Medulla oblongata (tissue), 1 donor: Measurements from ENCODE around the gene FLT1.

Experiments
- DNase-seq: peaks from one replicate; pipeline ENCODE4 v3.0.0-alpha.2; 2015; ENCODE audit errors: extremely low spot score

The FLT1 gene

DNA sequence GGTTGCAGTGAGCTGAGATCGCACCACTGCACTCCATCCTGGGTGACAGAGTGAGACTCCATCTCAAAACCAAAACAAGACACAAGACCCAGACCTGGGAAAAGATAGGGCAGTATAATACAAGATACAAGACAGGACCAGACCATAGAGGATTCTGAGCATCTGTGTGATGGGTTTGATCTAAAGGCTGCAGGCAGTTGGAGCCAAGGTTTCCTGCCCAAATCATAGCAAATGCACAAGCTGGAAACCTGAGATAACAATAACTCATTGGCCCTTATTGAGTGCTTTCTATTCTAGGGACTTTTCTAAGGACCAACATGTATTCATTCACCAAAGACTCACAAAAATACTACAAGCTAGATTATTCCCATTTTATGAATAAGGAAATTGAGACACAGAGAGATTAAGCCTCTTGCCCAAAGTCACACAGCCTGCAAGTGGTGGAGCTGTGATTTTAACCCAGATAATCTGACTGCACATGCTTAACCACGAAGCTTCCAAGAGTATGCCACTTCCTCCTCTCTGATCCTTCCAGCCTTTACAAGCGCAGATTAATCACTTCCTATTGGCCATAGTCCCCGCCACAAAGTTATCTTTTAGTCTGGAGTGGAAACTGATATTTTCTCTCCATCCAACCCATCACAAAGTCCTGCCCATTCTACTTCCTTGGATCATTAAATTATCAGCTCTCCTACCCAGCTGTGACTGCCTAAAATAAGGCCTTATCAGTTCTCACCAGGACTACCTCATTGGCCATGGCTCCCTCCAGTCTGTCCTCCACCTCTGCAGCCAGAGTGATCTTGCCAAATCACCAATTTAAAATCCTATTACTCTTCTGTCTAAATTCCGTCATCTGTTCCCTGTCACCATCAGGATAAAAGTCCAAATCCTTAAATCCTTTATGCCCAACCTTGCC, 147.2 kb downstream of the FLT1 start:
- no peak for DNase-seq

DNA sequence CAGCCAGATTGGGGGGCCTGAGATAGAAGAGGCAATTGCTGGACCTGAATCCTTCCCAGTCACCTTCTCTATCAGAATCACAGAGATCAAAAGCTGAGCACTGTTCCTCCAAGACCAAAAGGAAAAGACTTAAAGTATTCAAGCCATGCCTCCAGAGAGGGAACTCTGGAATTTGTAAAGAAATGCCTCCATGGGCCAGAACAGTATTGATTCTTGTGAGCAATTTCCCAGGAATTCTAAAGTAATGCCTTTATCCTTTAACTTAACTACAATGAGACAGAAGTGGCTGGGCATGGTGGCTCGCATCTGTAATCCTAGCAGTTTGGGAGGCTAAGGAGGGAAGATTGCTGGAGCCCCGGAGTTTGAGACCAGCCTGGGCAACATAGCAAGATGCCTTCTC, 148.8 kb downstream of the FLT1 start:
- no peak for DNase-seq

DNA sequence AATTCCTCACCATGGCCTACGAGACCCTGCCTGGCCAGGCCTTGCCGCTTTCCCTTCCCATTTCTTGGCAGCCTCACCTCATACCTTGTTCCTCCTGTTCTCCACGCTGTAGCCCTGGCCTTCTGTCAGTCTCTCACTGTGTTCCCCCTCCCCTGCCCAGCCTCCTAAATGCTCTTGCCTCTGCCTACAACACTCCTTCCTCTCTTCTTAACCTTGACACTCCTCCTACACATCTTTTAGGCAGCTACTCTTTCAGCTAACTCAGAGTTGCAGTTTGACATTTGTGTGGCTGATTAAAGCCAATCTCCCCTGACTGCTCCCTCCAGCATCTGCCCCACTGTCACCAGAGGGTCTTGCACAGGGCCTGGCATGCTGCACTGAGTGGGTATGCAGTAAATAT, 150.8 kb downstream of the FLT1 start:
- DNase-seq: no peak

DNA sequence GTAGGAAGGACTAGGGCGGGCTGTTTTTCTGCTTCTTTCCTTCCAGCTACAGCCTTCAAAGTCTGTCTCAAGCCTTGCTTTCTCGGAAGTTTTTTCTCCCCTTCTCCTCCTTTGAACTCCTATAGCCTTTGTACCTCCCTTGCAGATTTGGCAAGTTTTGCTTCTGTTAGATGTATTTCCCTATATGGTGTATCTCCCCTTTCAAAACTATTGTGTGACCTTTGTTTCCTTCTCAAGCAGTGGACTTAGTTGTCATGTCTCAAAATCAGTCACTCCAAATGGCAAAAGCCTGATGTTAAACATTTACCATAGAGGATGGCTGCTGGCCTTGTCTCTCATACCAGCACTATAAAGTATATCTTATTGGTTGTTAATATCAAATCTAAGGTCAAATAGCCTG, 152.7 kb downstream of the FLT1 start:
- DNase-seq: no peak

DNA sequence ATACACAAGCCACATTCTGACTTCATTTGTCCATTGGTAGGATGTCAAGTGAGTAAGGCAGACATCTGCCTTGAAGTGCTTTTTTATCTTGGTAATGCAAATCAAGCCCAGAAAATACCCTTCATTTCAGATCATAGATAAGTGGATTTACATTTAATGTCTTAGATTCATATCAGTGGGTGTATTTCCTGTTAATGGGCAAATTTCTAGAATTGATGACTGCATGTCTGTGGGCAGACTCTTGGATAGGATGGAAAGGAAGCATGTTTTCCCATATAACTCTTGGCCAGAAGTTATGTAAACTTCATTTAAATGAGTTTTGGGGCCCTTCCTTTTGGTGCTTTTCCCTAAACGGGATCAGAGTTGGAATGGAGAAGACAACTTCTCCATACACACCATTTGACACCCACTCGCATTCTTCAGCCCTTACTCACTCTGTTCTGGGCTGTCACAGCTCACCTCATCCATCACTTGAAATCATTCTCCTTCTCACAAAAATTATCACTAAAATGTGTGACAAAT, 154.6 kb downstream of the FLT1 start:
- no peak for DNase-seq

DNA sequence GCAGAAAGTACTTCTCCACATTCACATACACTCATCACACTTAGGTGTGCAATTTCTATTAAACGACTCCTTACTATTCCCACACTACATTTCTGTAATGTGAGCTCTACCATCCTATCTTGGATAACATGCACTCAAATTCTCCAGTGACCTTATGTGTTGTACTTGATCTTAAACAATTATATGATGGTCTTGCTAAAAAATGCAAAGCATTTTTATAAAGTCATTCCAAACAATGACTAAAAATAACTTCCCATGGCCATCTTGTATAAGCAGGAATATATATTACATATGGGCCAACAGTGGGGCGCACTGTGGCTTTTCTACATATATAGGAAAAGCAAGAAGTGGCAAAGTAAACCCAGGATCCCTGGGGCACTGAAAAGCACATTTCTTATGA, 155.5 kb downstream of the FLT1 start:
- no peak for DNase-seq

DNA sequence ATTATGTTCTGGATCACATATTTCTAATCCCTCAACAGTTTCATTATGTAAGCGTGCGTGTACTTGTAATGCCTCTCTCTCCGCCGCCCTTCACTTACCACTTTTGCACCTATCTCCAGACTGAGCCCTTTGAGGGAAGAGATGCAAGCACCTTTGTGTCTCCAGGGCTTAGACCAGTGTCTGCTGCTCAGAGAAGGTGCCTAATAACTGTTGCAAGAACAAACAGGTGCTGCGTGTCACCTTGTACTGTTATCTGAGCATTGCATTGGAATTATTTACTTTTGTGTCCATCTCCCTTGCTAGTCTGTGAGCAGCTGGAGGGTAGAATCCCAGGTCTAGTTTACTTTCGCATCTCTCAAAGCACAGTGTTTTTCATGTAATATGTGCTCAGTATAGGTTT, 156.2 kb downstream of the FLT1 start:
- no peak for DNase-seq

DNA sequence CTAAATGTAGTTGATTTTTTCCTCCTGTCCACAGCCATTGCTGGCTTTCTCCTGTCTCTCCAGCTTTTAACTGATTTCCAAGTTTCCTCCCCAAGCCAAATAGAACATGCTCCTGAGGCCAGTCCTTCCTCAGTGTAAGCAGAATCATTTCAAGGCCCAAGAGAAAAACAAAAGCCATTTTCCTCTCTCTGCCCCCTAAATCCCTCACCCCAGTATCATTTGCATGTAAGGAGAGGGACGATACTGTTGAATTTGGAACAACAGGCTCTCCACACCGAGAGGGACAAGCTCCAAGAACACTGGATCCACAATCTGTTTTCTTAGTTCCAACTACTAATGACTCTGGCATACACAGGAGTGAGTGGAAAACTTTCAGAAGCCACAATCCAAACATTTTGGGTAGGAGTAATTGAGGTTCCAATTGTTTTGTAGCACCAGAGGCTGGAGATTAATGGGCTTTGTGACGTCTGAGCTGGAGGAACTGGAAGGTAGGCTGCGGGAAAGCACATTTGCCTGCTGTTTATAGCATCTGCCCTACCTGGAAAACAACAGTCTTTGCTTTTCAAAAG, 156.8 kb downstream of the FLT1 start:
- no peak for DNase-seq

DNA sequence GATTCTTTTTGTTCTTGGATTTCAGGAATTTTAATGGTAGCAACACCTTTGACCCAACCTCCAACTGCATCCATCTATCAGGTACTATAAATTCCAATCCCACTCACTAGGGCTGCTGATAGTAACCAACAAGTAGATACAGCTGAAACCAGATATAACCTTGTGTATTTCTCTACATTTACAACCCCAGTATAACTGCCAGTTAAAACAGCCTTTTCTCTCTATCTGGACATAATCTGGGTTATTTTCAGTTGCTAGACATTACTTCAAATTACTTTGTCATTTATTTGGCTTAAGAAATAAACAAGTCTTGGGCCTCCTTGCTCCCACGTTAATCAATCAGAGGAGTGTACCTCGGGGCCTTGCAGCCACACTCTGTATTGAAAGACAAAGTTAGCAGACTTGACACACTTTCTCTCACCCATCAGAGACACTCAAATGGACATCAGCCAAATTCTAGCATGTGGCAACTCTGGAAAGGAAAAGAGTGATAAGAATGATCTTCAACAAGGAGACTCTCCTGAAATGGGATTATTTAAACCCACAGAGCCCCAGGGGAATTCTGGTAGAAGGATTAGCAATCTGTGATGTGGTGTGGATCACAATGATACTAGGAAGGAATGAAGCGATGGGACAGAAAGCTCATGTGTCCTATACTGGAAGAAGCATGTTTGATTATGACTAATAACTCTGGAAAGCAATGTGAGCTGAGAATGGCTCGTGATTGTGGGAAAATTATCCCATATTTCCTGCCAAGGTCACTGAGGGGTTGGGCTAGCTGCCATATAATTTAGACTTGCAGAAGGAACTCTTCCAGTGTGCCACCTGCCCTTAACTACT, 157.5 kb downstream of the FLT1 start:
- DNase-seq: no peak

DNA sequence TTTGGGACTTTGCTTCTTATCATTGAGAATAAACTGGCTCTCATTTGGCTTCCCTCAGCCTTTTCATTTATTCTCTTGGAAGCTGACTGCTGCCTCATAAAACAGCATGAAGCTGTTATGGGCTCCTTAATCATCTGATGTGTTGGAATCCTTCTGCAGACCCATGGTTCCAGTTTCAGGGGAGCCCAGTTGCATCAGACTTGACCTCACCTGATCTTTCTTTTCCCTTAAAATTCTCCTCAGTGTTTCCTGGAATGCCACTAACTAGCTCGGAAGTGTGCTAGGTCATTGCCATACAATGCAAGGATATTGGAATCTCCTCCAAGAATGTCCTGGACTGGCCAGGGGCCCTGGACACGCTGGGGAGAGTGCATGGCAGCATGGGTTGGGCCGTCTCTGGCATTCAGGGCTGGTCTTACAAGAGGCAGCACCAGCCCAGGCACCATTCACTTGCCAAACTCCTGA, 158.7 kb downstream of the FLT1 start:
- DNase-seq: no peak

DNA sequence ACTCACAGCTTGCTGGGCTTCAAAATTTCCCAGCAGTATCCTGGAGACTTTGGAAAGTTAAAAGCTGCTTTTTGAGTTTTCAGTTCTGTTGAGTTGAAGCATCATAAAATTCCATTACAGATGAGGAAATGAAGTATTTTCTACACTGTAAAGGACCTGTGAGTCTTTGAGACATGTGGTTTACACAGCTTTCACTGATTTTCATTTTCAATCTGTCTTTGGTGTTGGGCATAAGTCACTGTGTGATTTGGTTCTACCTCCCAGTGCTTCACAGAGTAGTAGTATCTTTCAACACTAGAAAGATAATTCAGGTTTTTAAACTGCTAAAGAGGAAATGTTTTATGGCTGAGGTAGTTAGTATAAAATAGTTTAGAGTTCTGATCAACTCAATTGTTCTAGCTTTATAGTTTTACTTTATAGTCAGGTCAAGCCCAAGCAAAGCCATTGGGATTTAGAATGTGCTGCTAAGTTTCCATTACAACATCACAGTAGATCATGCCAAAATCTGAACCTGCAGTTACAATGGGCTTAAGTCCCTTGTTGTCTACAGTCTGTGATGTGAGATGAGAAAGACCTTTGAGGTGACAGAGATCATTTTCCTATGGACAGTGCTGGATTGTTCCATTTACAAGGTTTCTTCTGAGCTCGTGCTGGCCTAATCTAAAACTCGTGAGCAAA, 161.6 kb downstream of the FLT1 start:
- no peak for DNase-seq

DNA sequence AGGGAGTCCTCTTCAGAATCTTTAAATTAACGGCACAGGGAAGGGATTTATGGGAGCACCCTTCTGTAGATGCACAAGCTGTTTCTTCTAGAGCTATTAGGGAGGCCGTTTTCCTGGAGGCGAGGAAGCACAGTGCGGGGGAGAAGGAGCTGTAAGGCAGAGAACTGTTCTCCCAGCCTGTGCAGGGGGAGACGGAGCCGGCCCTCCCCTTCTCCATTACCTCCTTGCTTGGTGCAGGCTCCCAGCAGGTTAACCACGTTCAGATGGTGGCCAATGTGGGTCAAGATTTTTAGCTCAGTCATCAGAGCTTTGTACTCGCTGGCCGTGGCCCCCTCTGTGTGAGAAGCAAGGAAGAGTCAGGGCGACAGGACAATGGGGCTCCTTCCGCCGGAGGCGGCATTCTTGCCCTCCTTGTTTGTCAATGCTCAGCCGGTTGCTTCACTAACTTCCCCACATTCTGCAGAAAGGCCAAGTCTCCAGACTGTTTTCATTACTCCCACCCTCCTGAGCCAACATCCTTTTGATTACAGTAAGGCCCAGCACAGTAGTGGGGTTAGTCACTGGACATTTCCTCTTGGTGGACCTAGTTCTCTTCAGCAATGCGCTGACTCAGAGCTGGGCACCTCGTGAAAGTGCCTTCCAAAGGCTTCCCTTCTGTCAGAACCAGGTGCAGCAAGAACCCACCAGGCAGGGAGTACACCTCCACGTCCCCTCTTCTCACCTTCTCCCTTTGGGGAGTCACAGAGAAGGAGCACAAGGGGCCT, 165.4 kb downstream of the FLT1 start:
- DNase-seq: no peak

DNA sequence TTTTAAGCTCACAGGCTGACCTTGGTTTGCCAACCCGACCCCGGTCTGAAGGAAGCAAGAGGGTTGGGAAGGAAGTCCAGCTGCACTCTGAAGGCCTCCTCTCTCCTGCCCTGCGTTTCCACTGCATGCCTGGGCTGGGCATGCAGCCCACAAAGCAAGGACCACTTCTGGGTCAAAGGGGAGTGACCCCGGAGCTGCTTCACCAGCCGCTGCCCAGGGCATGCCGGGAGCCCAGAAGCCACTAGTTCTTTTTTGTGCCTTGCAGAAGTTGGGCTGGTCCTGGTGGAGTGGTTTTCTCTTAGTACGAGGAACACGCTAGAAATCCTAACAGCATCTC, 166.7 kb downstream of the FLT1 start:
- no peak for DNase-seq

DNA sequence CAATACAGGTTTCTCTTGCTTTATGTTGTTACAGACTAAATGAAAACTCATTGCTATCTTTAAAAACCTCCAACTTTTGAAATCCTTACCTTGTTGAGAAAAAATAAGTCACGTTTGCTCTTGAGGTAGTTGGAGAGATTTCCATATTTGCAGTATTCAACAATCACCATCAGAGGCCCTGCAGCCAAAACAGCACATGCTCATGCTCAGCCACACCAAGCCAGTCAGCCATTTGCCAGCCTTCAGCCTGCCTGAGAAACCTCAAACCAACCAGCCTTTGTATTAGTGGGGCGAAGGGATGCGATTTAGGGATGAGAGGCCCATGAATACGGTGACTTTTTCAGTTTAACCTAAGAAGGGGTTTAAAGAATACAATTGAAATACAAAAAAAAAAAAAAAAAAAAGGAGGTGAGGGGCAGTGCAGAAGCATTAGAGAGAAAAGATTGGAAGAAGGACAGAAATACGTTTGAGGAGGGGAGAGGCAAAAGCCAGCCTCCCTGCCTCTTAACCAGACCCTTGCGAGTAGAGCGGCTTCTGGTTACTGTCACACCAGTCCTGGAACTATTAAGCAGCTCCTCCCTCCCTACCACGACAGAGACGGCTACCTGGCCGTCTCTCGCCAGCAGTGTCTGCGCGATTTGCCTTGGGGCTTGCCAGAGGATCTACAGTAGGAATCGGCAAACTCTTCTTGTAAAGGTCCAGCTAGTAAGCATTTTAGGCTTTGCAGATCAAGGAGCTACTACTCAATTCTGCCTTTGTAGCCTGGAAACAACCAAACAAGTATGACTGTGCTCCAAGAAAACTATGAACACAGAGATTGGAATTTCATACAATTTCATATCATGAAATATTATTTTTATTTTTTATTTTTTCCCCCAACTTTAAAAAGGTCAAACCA, 167.3 kb downstream of the FLT1 start:
- DNase-seq: no peak

DNA sequence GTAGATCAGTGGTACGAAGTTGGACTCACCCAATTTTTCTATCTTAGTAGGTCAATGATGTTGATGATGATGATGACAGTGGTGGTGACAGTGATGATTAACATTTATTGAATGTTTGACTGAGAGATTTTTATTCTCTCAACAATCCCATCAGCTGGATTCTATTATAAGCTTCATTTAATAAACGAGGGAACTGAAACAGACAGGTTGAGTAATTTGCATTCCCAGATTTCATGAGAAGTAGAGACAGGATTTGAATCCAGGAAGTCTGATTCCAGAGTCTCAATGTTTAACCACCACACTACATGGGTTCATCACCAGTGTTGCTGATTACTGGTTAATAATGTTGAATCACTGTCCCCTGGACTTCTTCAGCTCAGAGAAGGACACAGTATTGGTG, 168.9 kb downstream of the FLT1 start:
- DNase-seq: no peak

DNA sequence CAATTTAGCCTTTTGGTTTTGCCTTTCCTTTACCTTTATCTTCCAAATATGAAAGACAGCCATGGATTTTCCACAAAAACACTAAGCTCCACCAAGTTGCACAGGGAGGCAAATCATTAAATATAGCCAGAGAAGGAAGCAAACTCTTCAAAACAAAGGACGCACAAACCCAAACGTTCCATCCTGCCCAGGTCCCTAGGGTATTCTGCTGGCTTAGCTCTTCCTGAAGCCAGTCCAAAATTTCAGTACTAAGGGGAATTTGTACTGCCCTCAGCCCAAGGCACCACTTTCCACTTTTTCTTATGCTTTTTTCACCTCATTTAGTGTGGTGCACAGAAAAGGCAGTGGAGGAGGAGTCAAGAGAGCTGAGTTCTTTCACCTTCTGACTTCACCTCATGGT, 169.9 kb downstream of the FLT1 start:
- DNase-seq: no peak

DNA sequence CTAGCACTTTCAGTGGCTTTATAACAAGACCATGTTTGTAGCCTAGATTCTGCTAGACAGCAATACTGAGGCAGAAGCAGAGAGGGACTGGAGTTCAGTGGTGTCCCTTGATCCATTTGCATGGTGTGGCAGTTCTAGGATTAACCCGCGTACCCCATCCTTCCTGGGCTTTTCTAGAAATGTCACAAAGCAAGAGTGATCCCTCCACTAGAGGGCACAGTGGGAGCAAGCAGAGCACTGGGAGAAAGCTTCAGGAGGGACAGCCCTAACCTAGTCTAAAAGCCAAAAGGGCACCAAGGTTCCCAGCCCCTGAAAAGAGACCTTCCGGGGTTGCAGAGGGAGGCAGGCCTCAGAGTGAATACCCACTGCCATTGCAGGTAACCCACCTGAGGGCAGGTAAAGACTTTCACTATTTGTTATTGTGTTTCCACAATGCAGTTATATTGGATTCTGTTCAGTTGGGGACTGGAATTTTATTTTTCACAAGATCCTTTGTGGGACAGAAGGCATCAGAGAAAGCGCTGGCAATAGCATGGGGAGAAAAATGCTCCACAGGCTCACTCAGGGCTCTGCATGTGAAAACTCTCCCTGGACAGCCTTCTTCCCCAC, 170.6 kb downstream of the FLT1 start:
- peak; percentile 81 for DNase-seq

DNA sequence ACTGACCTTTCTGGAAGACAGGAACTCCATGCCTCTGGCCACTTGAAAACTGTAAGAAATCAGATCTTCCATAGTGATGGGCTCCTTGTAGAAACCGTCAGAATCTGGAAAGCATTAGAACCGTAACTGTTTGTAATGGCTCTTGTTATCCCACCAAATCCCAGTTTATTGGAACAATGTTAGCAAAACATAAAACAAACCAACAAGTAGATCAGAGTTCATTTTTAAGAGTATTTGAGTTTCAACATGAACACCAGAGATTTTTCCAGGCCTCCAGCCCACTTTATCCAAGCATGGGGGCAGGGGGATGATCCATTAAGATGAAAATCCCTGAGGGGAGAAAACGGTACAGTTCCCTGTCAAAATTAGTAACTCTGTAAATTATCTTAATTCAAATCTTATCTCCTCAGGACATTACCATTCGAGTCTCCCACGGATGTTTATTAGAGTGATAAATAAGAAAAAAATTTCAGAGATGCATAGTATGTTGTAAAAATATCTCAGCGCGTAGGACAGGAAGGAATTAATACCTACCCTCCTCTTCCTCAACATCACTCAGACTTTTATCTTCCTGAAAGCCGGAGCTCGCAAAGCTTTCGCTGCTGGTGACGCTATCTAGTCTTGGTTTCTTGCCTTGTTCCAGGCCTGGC, 172.5 kb downstream of the FLT1 start:
- no peak for DNase-seq

DNA sequence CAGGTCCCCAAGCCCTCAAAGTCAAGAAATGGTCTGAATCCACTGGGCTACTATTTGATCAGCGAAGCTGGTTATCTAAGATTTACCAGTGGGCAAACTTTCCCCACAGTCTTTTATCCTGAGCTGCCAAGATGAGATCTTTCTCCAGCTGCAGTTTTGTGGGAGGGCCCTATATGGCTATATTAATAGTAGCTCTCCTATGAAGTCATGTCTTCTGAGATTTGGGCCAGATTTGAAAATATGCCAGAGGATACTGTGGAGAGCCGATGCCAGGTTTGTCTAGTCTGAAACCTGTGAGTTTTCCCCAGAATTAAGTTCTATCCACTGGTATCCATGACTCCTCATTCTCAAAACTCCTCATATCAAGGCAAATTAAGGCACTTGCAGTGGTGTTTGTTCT, 173.2 kb downstream of the FLT1 start:
- no peak for DNase-seq
